Mesodermal cell (in vitro differentiated cells): Measurements from ENCODE around the gene LIMD2.

Experiments used
- H3K27ac ChIP-seq: 2 replicates; pipeline ENCODE4 v1.7.0; 2013; ENCODE audit warnings: mild to moderate bottlenecking, low read depth, low read length, moderate library complexity; ENCODE audit not compliant: severe bottlenecking
- H3K36me3 ChIP-seq: 2 replicates; pipeline ENCODE4 v1.7.1; 2013; ENCODE audit warnings: mild to moderate bottlenecking, low read length, moderate library complexity; ENCODE audit not compliant: control insufficient read depth, insufficient read depth
- H3K4me1 ChIP-seq: one replicate; pipeline ENCODE4 v1.7.1; 2013; ENCODE audit warnings: mild to moderate bottlenecking, low read length; ENCODE audit not compliant: insufficient read depth, control insufficient read depth, poor library complexity, severe bottlenecking
- H3K4me3 ChIP-seq: 2 replicates; pipeline ENCODE4 v1.7.0; 2013; ENCODE audit warnings: low read length, control low read depth, mild to moderate bottlenecking; ENCODE audit not compliant: insufficient read depth, poor library complexity, severe bottlenecking; ENCODE audit errors: extremely low read depth
- H3K9me3 ChIP-seq: 2 replicates; pipeline ENCODE4 v1.7.1; 2013; ENCODE audit warnings: mild to moderate bottlenecking, low read length, moderate library complexity; ENCODE audit not compliant: control insufficient read depth
- WGBS, 2 experiments: methylation state at CpG; one replicate each; pipeline ENCODE4 v1.1.5; 2013; ENCODE audit warnings: missing lambda C conversion rate in 2 of 2; ENCODE audit not compliant: insufficient coverage in 2 of 2; 5-methylcytosine and 5-hydroxymethylcytosine counted together

LIMD2 gene

DNA sequence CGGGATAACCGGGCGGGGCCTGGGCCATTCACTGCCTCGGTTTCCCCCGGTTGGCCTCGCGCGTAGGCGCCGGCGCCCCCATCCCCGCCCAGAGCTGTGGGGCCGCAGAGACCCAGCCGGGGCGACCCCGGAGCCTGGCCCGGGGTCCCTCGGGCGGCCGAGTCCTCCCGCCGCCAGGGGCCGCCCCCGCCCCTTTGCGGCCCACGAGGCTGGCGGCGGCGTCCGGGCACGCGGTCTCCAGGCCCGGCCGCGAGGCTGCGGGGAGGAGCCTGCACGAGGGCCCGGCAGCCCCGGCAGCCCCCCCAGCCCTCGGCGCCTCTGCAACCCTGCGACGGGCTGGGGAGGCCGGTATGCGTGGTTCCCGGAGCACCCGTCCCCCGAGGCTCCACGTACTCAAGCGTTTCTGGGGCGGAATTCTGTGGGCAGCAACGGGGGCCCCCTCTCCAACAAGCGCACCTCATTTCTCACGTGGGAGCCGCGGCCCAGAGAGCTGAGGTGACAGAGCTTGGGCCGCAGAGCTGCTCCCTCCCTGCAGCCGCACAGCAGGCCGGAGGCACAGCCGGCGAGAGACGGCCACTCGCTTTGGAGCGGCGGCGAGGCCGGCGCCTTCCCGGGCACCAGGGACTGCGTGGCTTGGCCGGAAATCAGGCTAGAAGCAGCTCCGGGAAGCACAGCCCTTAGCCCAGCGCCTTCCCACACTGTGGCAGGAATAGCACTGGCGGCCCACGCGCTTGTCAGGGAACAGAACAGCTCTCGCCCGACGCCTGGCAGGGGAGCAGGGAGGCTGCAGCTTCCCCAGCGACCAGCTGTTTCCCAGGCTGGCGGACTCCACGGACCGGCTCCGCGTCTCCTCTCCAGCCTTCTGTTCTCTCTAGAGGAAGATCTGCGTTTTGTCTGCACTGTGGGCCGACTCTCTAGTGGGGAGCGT lies 867 bp upstream of the LIMD2 start:
- Histone ChIP-seq H3K27ac (peak overlapping the region; percentile 88), H3K4me1 (peaks cover 36% of the 10 kb centered on the region), H3K36me3 (peaks cover 40% of the 10 kb centered on the region), H3K9me3 (no peaks in the 10 kb centered on the region), H3K4me3 (peak overlapping the region; percentile 77)
- 16 to 17% methylated on average over 72 to 77 of the region's 88 CpGs for WGBS, 2 experiments

DNA sequence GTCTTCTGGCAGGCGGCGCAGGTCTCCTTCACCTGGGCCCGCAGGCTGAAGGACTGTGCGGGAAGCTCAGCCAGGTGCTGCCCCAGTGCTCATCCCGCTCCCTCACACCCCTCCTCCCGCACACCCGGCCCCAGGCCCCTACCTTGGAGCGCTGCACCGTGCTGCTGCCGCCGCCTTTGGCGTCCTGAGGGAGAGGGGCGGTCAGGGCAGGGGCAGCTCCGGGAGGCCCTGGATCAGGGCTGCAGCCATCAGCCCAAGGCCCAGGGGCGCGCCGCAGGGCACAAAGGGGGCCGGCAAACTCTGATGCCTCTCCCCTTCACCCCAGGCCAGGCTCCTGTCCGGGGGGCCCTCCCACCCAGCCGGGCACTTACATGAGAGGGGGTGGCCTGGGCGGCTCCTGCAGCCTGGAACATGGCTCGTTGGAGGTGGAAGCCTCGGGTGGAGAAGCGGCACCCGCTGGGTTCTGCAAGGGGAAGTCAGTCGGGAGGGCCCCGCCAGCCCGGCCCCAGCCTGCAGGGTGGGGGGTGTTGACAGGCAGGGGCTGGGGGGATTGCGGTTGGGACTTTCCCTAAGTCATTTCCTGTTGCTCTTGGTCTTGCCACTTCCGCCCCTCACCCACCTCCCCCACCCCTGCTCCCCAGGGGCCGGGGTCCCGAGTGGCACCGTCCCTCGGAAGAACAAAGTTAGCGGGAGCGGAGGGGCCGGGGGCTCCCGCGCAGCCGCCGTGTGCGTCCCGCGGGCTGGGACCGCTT lies 863 bp downstream of the LIMD2 start:
- peak overlapping the region; percentile 77 for H3K4me3 ChIP-seq
- no peaks in the 10 kb centered on the region for H3K9me3 ChIP-seq
- 3 to 6% methylated on average over 20 to 28 of the region's 45 CpGs for WGBS, 2 experiments
- H3K36me3 ChIP-seq, result peaks cover 40% of the 10 kb centered on the region
- H3K4me1 ChIP-seq, result peaks cover 36% of the 10 kb centered on the region
- H3K27ac ChIP-seq, result peak overlapping the region; percentile 69

GRCh38 chr17:63698381-63698885 lies 1.5 kb downstream of the LIMD2 start:
- peaks cover 35% of the 10 kb centered on the region for H3K4me1 ChIP-seq
- no peaks in the 10 kb centered on the region for H3K9me3 ChIP-seq
- WGBS, 2 experiments, result 56 to 58% methylated on average over 19 of the region's 24 CpGs
- peaks cover 45% of the 10 kb centered on the region for H3K36me3 ChIP-seq
- peak overlapping the region; percentile 77 for H3K4me3 ChIP-seq
- H3K27ac ChIP-seq, result no peak overlapping the region

- Histone ChIP-seq H3K4me3 (peak overlapping the region; percentile 77), H3K27ac (no peak overlapping the region), H3K9me3 (no peaks in the 10 kb centered on the region), H3K4me1 (peaks cover 29% of the 10 kb centered on the region), H3K36me3 (peaks cover 49% of the 10 kb centered on the region)
- 83% methylated on average over 12 to 13 of the region's 22 CpGs for WGBS, 2 experiments
Observed at GRCh38 chr17:63697341-63698286, 2.3 kb downstream of the LIMD2 start.

DNA sequence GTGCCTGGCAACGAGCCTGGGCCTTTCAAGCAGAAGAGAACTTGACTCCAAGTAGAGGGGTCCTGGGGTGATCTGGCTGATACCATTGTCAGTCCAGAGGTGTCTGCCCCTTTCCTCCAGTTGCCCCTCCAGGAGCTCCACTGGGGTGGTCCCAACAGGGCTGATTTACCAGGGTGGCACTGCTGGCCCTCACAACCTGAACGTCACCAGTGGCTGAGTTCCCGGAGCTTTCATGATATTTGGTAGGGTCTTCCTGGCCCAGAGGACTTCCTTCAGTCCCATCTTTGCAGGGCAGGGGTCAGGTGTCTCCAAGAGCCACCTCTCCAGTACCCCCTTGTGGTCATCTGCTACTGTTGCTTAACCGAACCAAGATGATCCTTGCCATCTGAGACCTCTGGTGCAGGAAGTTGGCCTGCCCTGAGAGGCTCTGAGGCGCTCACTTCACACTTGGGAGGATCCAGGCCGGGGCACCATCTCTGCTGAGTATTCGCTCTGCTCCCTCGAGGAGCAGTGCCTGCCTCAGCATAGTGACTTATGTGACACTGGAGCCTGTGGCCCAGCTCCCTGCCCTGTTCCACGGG lies 3.5 kb downstream of the LIMD2 start:
- Histone ChIP-seq H3K4me3 (no peak overlapping the region), H3K4me1 (peaks cover 24% of the 10 kb centered on the region), H3K27ac (peak overlapping the region; percentile 36), H3K36me3 (peaks cover 55% of the 10 kb centered on the region), H3K9me3 (no peaks in the 10 kb centered on the region)
- WGBS, 2 experiments, result 78 to 80% methylated on average over 7 to 8 of the region's 9 CpGs

DNA sequence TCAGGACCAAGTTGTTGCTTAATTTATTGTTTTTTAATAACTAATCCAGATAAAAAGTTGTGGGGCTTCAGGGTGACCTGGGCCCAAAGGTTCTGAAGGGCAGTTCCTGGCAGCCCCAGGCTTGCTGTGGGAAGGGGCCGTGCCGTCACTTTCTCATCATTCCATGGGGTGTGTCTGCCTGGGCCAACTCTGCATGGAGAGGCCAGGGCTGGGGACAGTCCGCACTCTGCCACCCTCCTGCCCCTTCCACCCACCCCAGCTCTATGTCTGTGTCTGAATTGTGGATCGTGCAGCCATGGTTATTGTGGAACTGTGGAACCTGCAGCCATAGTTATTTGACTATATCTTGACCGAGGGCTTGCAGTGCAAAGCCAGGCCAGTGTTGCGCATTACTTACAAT lies 4.0 kb downstream of the LIMD2 start:
- Histone ChIP-seq H3K4me3 (no peak overlapping the region), H3K4me1 (peaks cover 19% of the 10 kb centered on the region), H3K36me3 (peaks cover 61% of the 10 kb centered on the region), H3K9me3 (no peaks in the 10 kb centered on the region), H3K27ac (peak overlapping the region; percentile 36)
- 95% methylated on average over 3 to 4 of the region's 6 CpGs for WGBS, 2 experiments

- no peak overlapping the region for H3K4me3 ChIP-seq
- H3K36me3 ChIP-seq, result peaks cover 69% of the 10 kb centered on the region
- no peaks in the 10 kb centered on the region for H3K9me3 ChIP-seq
- no peak overlapping the region for H3K27ac ChIP-seq
- H3K4me1 ChIP-seq, result peaks cover 18% of the 10 kb centered on the region
- 97 to 98% methylated on average over 5 to 6 of the region's 15 CpGs for WGBS, 2 experiments
Observed at GRCh38 chr17:63694950-63695773, 4.8 kb downstream of the LIMD2 start.

GRCh38 chr17:63694229-63694949 lies 5.5 kb downstream of the LIMD2 start:
- Histone ChIP-seq H3K9me3 (no peaks in the 10 kb centered on the region), H3K4me1 (peaks cover 18% of the 10 kb centered on the region), H3K36me3 (peaks cover 76% of the 10 kb centered on the region), H3K4me3 (no peak overlapping the region), H3K27ac (peak overlapping the region; percentile 42)
- WGBS, 2 experiments, result 92 to 97% methylated on average over 7 to 10 of the region's 12 CpGs
